ENCODE measurements around the gene DPH3. TPM values are rescaled to one million over a fixed set of nuclear protein-coding genes. Genes with fewer than 3 reads are reported as not detected.

The DPH3 gene
- total and polyA plus RNA-seq, 9 of the 15 experiments (the other 6 are each of a cell fraction or from before 2014, with no cell fraction given), result 15.9 to 131 (median 38.7) TPM

GRCh38 chr3:16234281-16234680, 30.5 kb downstream of the DPH3 start:
- Histone ChIP-seq H3K4me2 (ENCODE audit: insufficient read depth, low read length) (no peak overlapping the region), H3K27ac (ENCODE audit: extremely low read depth, low read depth, low read length) (no peak overlapping the region), H4K20me1 (replicated peaks; ENCODE audit: control insufficient read depth, insufficient read depth, low read length) (no peaks in the 10 kb centered on the region), H3K27me3 (ENCODE audit: control insufficient read depth in 2 of 2, insufficient read depth in 2 of 2, low read length in 2 of 2) (peaks cover 2 to 11% of the 10 kb centered on the region in 2 experiments; a peak in 4 of 5 replicates), H3K4me3 (no peak overlapping the region), H3K79me2 (ENCODE audit: control insufficient read depth, insufficient read depth, low read length) (no peaks in the 10 kb centered on the region), H3K9me1 (ENCODE audit: control insufficient read depth, insufficient read depth, low read length) (no peaks in the 10 kb centered on the region), H3K4me1 (replicated peaks in 1 of 2; ENCODE audit: control insufficient read depth in 2 of 2, insufficient read depth in 2 of 2, low read length in 2 of 2) (no peaks in the 10 kb centered on the region; a peak in 2 of 5 replicates), H3K36me3 (ENCODE audit: control insufficient read depth, insufficient read depth, low read length) (no peaks in the 10 kb centered on the region), H3K9me3 (replicated peaks; ENCODE audit: control insufficient read depth, insufficient read depth, low read depth, low read length) (no peaks in the 10 kb centered on the region), H2AFZ (ENCODE audit: low read depth, low read length) (no peak overlapping the region), H3K9ac (ENCODE audit: insufficient read depth in 1 of 2, low read depth in 2 of 2, low read length in 2 of 2) (no peak overlapping the region)
- CTCF ChIA-PET (ENCODE audit: low intra/inter-chr PET ratio), result no interaction called here
- TF ChIP-seq ZNF592 (IDR thresholded peaks at IDR 0.05), result no peak
- no peak for TF ChIP-seq TGIF2 (CRISPR knock-in tag; IDR thresholded peaks at IDR 0.05)
- no peak for TF ChIP-seq ZNF384 (IDR thresholded peaks at IDR 0.05; ENCODE audit: low read depth, low read length)
- no peak for TF ChIP-seq DPF2 (IDR thresholded peaks at IDR 0.05)
- TF ChIP-seq ZNF76 (CRISPR knock-in tag; IDR thresholded peaks at IDR 0.05; ENCODE audit: borderline replicate concordance), result no peak
- no peak for TF ChIP-seq HNRNPLL (IDR thresholded peaks at IDR 0.05; ENCODE audit: low read depth, low read length, poor library complexity, severe bottlenecking)
- TF ChIP-seq NFXL1 (CRISPR knock-in tag; IDR thresholded peaks at IDR 0.05), result no peak
- no peak for TF ChIP-seq TAF7 (tag; IDR thresholded peaks at IDR 0.05)
- TF ChIP-seq ZNF407 (IDR thresholded peaks at IDR 0.05; ENCODE audit: low read depth), result no peak
- TF ChIP-seq RBM39 (optimal IDR thresholded peaks at IDR 0.05; ENCODE audit: low read depth, low read length), result no peak
- no peak for TF ChIP-seq YBX1 (IDR thresholded peaks at IDR 0.05)
- no peak for TF ChIP-seq EZH2 (IDR thresholded peaks at IDR 0.05; ENCODE audit: borderline replicate concordance, low read depth, low read length)
- DNase-seq (ENCODE audit: extremely low read depth in 1 of 4, low spot score in 3 of 4) (no peak), ATAC-seq (no peak), FAIRE-seq (no peak)
- intact Hi-C loops (cut with micrococcal nuclease), result no loop called here
- BruUV-seq (replicated peaks), result no TSS peak
- WGBS (ENCODE audit: insufficient coverage, low coverage, missing lambda C conversion rate), result 63% methylated on average over 2 of the region's 2 CpGs
- POLR2A ChIA-PET, result interaction anchor here (1.4 kb wide), 1 partner anchor 21 kb away, joined by 4 read pairs; no protein-coding TSS in a partner anchor
- in situ Hi-C loops (cut with MboI), result no loop called here

All from K562 (cell line).